ENCODE measurements around the gene TBX1. TPM values are rescaled to one million over a fixed set of nuclear protein-coding genes. Genes with fewer than 3 reads are reported as not detected.
"Not testable (repeated sequence)": the region's sequence is repeated elsewhere in the genome, so short reads cannot be mapped to it uniquely, and the experiment has no call there.

Gene TBX1
- total RNA-seq, 1 experiment from 2014 or later: 6.7 TPM

DNA sequence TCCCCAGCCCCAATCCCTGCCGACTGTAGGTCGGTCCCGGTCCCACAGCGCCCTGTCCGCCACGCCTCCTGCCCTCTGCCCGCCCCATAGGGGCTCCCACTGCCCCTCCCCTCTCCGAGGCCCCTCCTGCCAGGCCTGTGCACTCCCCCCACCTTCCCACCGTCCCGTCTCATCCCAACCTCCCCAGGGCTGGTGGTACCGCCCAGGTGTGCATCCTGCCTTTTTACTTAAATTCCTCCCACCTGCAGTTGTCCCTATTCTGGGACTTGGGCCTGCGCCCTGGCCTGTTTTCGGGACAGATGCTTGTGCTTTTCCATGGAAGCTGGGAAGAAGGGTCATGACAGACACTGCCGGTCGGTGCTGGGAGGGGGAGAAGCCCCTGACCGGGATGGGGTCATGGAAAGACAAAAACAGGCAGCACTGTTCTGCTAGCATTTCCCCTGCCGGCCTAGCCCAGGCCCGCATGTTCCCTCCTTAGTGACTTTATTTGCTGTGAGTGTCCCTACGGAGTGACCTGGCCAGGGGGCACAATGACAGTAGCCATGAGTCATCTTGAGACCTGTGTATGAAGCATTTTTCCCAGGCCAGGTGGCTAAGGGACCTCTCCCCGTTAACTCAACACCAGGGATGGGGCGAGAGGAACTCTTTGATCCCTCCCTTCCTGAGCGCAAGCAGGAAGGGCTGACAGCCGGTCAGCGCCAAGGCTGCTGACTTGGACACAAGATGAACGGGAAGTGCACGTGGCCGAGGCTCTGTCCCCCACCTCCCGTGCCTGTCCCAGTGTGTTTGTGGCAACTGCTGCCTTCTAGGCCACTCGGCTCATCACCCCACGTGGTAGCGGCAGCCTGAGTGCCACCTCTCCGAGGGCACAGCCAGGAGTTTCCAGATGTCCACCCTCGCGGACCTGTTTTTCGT lies 7.1 kb downstream of the TBX1 start:
- peak overlapping the region; percentile 21; the same call in 1 of the 2 replicates for H3K4me3 ChIP-seq (ENCODE audit: insufficient read depth, low read depth, low read length)
- DNase-seq: peak; percentile 95
- H3K27me3 ChIP-seq (ENCODE audit: control insufficient read depth, insufficient read depth, low read length): peaks cover 59% of the 10 kb centered on the region
- H3K36me3 ChIP-seq (replicated peaks; ENCODE audit: control insufficient read depth, insufficient read depth, low read length): no peaks in the 10 kb centered on the region

GRCh38 chr22:19769393-19769715 lies 8.8 kb downstream of the TBX1 start:
- no peaks in the 10 kb centered on the region for H3K36me3 ChIP-seq (replicated peaks; ENCODE audit: control insufficient read depth, insufficient read depth, low read length)
- no peak overlapping the region for H3K4me3 ChIP-seq (ENCODE audit: insufficient read depth, low read depth, low read length)
- H3K27me3 ChIP-seq (ENCODE audit: control insufficient read depth, insufficient read depth, low read length): peaks cover 42% of the 10 kb centered on the region; the same call in 1 of the 2 replicates
- no peak for DNase-seq

DNA sequence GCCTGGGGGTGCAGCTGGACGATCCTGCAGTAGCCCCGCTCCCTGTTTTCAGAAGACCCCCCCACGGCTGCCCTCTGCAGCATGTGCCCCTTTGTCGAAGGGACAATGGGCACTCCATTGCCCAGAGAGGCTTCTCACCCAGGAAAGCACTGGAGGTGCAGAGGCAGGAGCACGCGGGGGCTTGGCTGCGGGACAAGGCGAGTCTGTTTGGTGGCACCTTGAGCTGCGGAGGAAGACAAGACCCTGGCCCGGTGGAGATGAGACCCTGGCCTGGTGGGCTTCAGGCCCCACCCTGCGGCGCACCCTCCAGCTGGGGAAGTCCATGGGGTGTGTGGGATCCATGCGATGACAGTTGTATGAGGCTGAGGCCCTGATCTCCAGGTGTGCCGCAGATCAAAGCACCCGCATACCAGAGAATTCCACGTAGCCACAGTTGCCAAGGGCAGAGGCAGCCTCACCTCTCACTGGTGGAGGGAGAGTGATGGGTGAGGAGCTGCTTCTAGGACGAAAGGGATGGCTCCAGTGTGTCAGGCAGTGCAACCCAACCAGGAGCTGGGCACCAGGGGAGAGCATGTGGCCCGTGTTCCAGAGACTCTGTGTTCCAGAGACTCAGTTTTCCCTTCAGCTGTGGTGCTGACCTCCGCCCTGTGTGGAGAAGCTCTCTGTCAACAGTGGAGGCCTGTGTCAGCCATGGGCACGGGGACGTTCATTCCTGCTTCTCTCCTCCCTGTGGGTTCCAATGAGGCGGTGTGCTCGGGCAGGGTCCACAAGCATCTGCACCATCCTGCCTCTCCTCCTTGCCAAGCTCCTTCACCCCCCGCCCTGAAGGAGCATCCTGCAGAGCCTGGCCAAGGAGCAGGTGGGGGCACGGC lies 10.0 kb downstream of the TBX1 start:
- no peak for DNase-seq
- Histone ChIP-seq H3K4me3 (ENCODE audit: insufficient read depth, low read depth, low read length) (no peak overlapping the region), H3K27me3 (ENCODE audit: control insufficient read depth, insufficient read depth, low read length) (peaks cover 30% of the 10 kb centered on the region; the same call in 1 of the 2 replicates)

GRCh38 chr22:19772422-19772672 lies 11.8 kb downstream of the TBX1 start:
- no peaks in the 10 kb centered on the region for H3K36me3 ChIP-seq (replicated peaks; ENCODE audit: control insufficient read depth, insufficient read depth, low read length)
- peaks cover 14% of the 10 kb centered on the region; the same call in 1 of the 2 replicates for H3K27me3 ChIP-seq (ENCODE audit: control insufficient read depth, insufficient read depth, low read length)
- DNase-seq: no peak
- H3K4me3 ChIP-seq (ENCODE audit: insufficient read depth, low read depth, low read length): no peak overlapping the region

More for the DNA sequence above, 10.0 kb downstream of the TBX1 start:
- H3K36me3 ChIP-seq (replicated peaks; ENCODE audit: control insufficient read depth, insufficient read depth, low read length): no peaks in the 10 kb centered on the region

- DNase-seq: peak; percentile 52
- H3K4me3 ChIP-seq (ENCODE audit: insufficient read depth, low read depth, low read length): no peak overlapping the region
- no peaks in the 10 kb centered on the region for H3K36me3 ChIP-seq (replicated peaks; ENCODE audit: control insufficient read depth, insufficient read depth, low read length)
- peaks cover 9% of the 10 kb centered on the region; the same call in 1 of the 2 replicates for H3K27me3 ChIP-seq (ENCODE audit: control insufficient read depth, insufficient read depth, low read length)
These were observed 12.3 kb downstream of the TBX1 start for GRCh38 chr22:19772673-19773469.

DNA sequence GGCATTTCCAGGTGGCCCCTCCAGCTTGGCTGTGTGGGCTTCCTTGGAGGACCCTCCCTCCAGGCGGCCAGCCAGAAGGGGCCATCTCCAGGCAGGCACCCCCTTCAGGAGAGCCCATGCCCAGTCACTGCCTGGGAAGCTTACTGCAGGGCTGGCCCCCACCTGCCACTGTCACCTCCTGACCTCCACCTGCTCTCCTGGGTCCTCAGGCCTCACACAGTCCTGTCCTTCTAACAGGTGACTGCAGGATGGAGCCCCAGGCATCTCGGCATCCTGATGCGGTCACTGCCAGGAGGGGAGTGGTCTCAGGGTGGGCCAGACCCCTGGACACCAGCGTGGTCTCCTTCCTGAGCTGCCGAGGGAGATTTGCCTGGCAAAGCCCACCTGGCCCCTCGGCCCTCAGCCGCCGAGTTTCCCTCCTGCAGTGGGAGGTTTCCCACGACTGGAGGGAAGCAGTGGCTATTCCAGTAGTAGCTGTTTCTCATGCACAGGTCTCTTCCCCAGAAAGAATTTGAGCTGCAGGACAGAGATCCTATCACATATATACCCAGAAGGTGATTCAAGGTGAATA lies 13.0 kb downstream of the TBX1 start:
- DNase-seq: peak; percentile 36
- H3K36me3 ChIP-seq (replicated peaks; ENCODE audit: control insufficient read depth, insufficient read depth, low read length): no peaks in the 10 kb centered on the region
- peaks cover 2% of the 10 kb centered on the region; the same call in 1 of the 2 replicates for H3K27me3 ChIP-seq (ENCODE audit: control insufficient read depth, insufficient read depth, low read length)
- no peak overlapping the region for H3K4me3 ChIP-seq (ENCODE audit: insufficient read depth, low read depth, low read length)

DNA sequence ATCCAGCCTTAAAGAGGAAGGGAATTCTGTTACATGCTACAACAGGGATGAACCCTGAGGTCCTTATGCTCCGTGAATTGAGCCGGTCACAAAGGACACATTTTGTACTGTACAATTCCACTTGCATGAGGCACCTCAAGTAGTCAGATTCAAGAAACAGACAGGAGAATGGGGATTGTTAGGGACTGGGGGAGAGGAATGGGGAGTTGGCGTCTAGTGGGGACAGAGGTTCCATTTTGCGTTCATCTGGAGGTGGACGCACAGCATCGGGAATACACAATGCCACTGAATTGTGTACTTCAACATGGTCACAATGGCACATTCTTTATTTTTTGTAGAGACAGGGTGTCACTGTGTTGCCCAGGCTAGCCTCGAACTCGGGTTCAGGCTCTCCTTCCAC lies 14.1 kb downstream of the TBX1 start:
- no peak for DNase-seq
- Histone ChIP-seq H3K27me3 (ENCODE audit: control insufficient read depth, insufficient read depth, low read length) (no peaks in the 10 kb centered on the region; the same call in 1 of the 2 replicates), H3K36me3 (replicated peaks; ENCODE audit: control insufficient read depth, insufficient read depth, low read length) (no peaks in the 10 kb centered on the region), H3K4me3 (ENCODE audit: insufficient read depth, low read depth, low read length) (no peak overlapping the region)

- DNase-seq: no peak
- Histone ChIP-seq H3K27me3 (ENCODE audit: control insufficient read depth, insufficient read depth, low read length) (no peaks in the 10 kb centered on the region), H3K36me3 (replicated peaks; ENCODE audit: control insufficient read depth, insufficient read depth, low read length) (no peaks in the 10 kb centered on the region), H3K4me3 (ENCODE audit: insufficient read depth, low read depth, low read length) (no peak overlapping the region)
These were observed 15.1 kb downstream of the TBX1 start for GRCh38 chr22:19775496-19776325.

GRCh38 chr22:19776433-19777031 lies 16.0 kb downstream of the TBX1 start:
- Histone ChIP-seq H3K27me3 (ENCODE audit: control insufficient read depth, insufficient read depth, low read length) (no peaks in the 10 kb centered on the region), H3K36me3 (replicated peaks; ENCODE audit: control insufficient read depth, insufficient read depth, low read length) (no peaks in the 10 kb centered on the region), H3K4me3 (ENCODE audit: insufficient read depth, low read depth, low read length) (no peak overlapping the region)
- no peak for DNase-seq

DNA sequence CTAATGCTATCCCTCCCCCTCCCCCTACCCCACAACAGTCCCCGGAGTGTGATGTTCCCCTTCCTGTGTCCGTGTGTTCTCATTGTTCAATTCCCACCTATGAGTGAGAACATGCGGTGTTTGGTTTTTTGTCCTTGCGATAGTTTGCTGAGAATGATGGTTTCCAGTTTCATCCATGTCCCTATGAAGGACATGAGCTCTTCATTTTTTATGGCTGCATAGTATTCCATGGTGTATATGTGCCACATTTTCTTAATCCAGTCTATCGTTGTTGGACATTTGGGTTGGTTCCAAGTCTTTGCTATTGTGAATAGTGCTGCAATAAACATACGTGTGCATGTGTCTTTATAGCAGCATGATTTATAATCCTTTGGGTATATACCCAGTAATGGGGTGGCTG lies 16.6 kb downstream of the TBX1 start:
- DNase-seq; H3K36me3 ChIP-seq (replicated peaks; ENCODE audit: control insufficient read depth, insufficient read depth, low read length); H3K4me3 ChIP-seq (ENCODE audit: insufficient read depth, low read depth, low read length); H3K27me3 ChIP-seq (ENCODE audit: control insufficient read depth, insufficient read depth, low read length): not testable (repeated sequence)

- H3K27me3 ChIP-seq (ENCODE audit: control insufficient read depth, insufficient read depth, low read length): no peaks in the 10 kb centered on the region
- no peak for DNase-seq
These were observed 18.4 kb downstream of the TBX1 start for GRCh38 chr22:19779011-19779421.

DNA sequence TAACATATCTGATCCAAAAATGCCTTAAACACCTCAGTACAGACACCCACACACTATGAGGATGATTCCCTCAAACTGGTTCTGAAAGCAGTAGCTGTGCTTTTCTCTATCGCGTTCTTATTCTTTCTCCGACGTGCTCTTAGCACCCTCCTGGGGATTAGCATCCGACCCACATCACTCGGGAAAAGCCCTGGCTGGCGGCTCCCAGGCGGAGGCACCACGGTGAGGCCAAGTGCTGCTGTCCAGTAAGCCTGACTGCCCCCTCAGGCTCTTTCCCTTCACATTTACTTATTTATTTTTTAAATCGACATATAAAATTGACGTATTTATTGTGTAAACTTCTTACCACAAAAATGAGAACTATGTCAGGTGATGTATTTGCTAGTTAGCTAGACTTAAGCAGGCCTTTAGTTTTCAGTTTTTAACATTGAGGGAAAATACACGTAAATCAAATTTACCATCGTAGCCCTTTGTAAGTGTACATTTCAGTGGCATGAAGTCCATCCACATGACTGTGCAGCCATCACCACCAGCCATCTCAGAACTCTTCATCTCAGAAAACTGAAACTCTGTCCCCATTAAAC lies 19.2 kb downstream of the TBX1 start:
- Histone ChIP-seq H3K27me3 (ENCODE audit: control insufficient read depth, insufficient read depth, low read length) (no peaks in the 10 kb centered on the region), H3K4me3 (ENCODE audit: insufficient read depth, low read depth, low read length) (no peak overlapping the region), H3K36me3 (replicated peaks; ENCODE audit: control insufficient read depth, insufficient read depth, low read length) (no peaks in the 10 kb centered on the region)
- no peak for DNase-seq

More at GRCh38 chr22:19779011-19779421, 18.4 kb downstream of the TBX1 start:
- no peaks in the 10 kb centered on the region for H3K36me3 ChIP-seq (replicated peaks; ENCODE audit: control insufficient read depth, insufficient read depth, low read length)
- no peak overlapping the region for H3K4me3 ChIP-seq (ENCODE audit: insufficient read depth, low read depth, low read length)

- no peak overlapping the region for H3K4me3 ChIP-seq (ENCODE audit: insufficient read depth, low read depth, low read length)
- no peaks in the 10 kb centered on the region for H3K36me3 ChIP-seq (replicated peaks; ENCODE audit: control insufficient read depth, insufficient read depth, low read length)
- no peaks in the 10 kb centered on the region for H3K27me3 ChIP-seq (ENCODE audit: control insufficient read depth, insufficient read depth, low read length)
- DNase-seq: no peak
These were observed 22.0 kb downstream of the TBX1 start for GRCh38 chr22:19782533-19782932.
